Cardiac fibroblast (primary cell): ENCODE measurements around the gene STPG3.

Source experiments
- DNase-seq, 2 donors: peaks; one replicate each; pipeline versions ENCODE4 v3.0.0 to v3.0.0-alpha.2; 2010; ENCODE audit warnings: low read depth in 2 of 2
- H3K4me3 ChIP-seq, 2 donors: replicated peaks in 1 of 2; 1 replicate in 1 of 2; 2 replicates in 1 of 2; pipeline ENCODE4 v1.5.1; 2011; ENCODE audit warnings: low read depth in 2 of 2, low read length in 2 of 2, mild to moderate bottlenecking in 2 of 2, moderate library complexity in 1 of 2
- TF ChIP-seq, protein P1 (sequence below): IDR thresholded peaks from one replicate; pipeline ENCODE4 v1.5.1; 2011; ENCODE audit warnings: low read depth, mild to moderate bottlenecking, low read length, inconsistent platforms

STPG3 gene

GRCh38 chr9:137217276-137218211 is 33.5 kb upstream of the STPG3 start:
- TF ChIP-seq, protein P1, sequence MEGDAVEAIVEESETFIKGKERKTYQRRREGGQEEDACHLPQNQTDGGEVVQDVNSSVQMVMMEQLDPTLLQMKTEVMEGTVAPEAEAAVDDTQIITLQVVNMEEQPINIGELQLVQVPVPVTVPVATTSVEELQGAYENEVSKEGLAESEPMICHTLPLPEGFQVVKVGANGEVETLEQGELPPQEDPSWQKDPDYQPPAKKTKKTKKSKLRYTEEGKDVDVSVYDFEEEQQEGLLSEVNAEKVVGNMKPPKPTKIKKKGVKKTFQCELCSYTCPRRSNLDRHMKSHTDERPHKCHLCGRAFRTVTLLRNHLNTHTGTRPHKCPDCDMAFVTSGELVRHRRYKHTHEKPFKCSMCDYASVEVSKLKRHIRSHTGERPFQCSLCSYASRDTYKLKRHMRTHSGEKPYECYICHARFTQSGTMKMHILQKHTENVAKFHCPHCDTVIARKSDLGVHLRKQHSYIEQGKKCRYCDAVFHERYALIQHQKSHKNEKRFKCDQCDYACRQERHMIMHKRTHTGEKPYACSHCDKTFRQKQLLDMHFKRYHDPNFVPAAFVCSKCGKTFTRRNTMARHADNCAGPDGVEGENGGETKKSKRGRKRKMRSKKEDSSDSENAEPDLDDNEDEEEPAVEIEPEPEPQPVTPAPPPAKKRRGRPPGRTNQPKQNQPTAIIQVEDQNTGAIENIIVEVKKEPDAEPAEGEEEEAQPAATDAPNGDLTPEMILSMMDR = no peak
- DNase-seq = peak in 1 of 2 donors; percentile 28
- H3K4me3 ChIP-seq = peak overlapping the region in 1 of 2 donors; percentile 19

DNA sequence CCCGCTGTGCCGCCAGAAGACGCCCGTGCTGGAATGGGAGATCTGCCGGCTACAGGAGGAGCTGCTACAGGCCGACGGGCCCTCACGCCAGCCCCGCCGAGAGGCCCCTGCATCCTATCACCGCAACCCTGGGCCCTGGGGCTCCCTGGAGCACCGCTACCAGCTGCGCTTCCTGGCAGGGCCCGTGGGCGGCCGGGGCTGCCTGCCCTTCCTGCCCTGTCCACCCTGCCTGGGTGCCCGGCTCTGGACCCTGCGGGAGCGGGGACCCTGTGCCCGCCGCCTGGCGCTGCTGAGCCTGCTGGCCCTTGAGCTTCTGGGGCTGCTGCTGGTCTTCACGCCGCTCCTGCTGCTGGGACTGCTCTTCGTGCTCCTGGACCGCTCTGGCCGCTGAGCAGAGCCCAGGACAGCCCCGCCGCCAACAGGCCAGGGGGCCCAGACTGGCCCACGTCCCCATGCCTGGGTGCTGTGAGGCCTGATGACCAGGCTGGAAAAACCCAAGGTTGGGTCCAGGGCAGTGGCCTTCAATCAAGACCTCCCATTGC is 32.8 kb upstream of the STPG3 start:
- no peak overlapping the region for H3K4me3 ChIP-seq
- TF ChIP-seq, protein P1 = no peak
- DNase-seq = no peak

DNA sequence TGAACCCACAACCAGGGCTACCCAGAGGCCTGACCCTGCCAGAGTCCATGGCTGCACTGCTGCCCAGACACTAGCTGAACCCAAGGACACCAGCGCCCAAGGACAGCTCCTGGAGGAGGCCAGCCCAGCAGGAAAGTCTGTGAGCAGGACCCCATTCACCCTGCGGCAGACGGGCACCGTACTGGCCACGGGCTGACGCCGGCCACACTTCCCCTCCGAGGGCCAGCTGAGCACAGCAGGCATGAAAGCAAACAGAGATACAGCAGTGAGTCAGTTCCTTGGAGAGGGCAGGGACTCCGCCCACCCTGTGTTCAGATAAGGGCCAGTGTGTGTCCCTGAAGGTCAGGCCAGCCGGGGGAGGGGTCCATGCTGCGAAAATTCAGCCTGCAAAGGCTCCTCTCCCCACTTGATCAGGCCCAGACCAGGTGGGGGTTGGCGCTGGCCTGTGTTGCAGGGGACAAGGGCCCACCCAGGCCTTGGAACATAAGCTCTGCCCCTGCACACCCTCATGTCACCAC is 32.3 kb upstream of the STPG3 start:
- DNase-seq = peak; percentile 52 to 65
- TF ChIP-seq, protein P1 = no peak
- H3K4me3 ChIP-seq = no peak overlapping the region

DNA sequence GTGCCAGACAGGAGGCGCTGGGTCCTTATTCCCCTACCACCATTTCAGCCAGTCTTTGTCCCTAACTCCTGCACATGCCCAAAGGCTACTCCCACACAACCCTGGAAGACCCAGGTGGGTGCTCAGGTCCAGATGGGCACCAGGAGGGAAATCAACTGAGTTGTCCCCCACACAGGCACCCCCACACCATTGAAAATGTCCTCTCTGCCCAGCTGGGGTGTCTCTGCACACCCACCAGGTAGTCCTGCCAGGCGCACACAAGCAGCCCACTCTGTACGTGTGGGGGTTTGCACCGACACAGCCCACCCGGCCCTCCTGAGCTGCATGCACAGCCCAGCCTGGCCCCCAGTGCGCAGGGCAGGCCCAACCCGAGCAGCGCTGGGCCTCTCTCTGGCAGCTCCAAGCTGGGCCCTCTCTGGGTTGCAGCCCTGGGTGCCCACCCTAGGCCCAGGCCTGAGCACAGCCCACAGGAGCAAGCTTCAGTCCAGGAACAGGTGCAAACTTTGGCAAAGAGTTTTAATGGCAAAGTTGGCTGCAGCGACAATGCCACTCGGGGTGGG is 31.2 kb upstream of the STPG3 start:
- no peak overlapping the region for H3K4me3 ChIP-seq
- DNase-seq = no peak
- TF ChIP-seq, protein P1 = no peak

GRCh38 chr9:137220317-137221094 is 30.6 kb upstream of the STPG3 start:
- H3K4me3 ChIP-seq = no peak overlapping the region
- no peak for DNase-seq
- TF ChIP-seq, protein P1 = no peak

DNA sequence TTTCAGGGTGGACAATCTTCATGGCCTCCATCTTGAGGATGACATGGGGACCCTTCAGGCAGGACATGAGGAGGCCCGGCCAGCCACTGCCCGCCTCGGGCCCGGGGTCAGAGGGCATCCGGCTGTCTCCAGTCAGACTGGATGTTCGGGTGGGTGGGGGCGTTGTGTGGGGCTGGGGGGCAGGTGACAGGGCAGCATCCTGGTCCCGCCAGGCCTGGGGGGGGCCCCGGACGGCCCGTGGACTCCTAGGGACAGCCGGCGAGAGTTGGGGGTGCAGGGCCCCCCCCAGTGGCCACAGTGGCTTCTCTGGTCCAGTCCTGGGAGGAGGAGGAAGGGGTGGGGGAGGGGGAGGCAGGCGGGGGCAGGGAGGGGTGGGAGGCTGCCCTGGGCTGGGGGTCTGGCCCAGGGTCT is 30.0 kb upstream of the STPG3 start:
- H3K4me3 ChIP-seq = no peak overlapping the region
- TF ChIP-seq, protein P1 = no peak
- no peak for DNase-seq
